Central memory CD8-positive, alpha-beta T cell (primary cell): ENCODE measurements around the gene TNFAIP8L2.
"Not testable (repeated sequence)": the region's sequence is repeated elsewhere in the genome, so short reads cannot be mapped to it uniquely, and the experiment has no call there.

Experiments used
- ATAC-seq: fragments of 150-1000 bp; cut with Tn5 transposase; replicated peaks from 2 replicates; pipeline ENCODE4 v1.10.0; 2022; ENCODE audit warnings: mild to moderate bottlenecking, moderate FRiP score, moderate number of reproducible peaks; ENCODE audit not compliant: poor library complexity, severe bottlenecking; ENCODE audit errors: extremely low read depth
- DNase-seq, 2 donors: peaks; one replicate each; pipeline ENCODE4 v3.0.0; 2021; ENCODE audit warnings: low spot score in 2 of 2
- H3K27ac Mint-ChIP-seq: one replicate; pipeline ENCODE4 v1.8.0; 2022; ENCODE audit warnings: low read depth, mild to moderate bottlenecking, moderate library complexity, mixed read lengths
- H3K27me3 Mint-ChIP-seq: one replicate; pipeline ENCODE4 v1.8.0; 2022; ENCODE audit warnings: mixed read lengths
- H3K36me3 Mint-ChIP-seq: one replicate; pipeline ENCODE4 v1.8.0; 2022; ENCODE audit warnings: mild to moderate bottlenecking, moderate library complexity, mixed read lengths; ENCODE audit not compliant: insufficient read depth
- H3K4me1 Mint-ChIP-seq: one replicate; pipeline ENCODE4 v1.8.0; 2022; ENCODE audit warnings: mixed read lengths
- H3K4me3 Mint-ChIP-seq: one replicate; pipeline ENCODE4 v1.8.0; 2022; ENCODE audit warnings: mild to moderate bottlenecking, moderate library complexity, mixed read lengths
- H3K9me3 Mint-ChIP-seq: one replicate; pipeline ENCODE4 v1.8.0; 2022; ENCODE audit warnings: mixed read lengths

The TNFAIP8L2 gene

DNA sequence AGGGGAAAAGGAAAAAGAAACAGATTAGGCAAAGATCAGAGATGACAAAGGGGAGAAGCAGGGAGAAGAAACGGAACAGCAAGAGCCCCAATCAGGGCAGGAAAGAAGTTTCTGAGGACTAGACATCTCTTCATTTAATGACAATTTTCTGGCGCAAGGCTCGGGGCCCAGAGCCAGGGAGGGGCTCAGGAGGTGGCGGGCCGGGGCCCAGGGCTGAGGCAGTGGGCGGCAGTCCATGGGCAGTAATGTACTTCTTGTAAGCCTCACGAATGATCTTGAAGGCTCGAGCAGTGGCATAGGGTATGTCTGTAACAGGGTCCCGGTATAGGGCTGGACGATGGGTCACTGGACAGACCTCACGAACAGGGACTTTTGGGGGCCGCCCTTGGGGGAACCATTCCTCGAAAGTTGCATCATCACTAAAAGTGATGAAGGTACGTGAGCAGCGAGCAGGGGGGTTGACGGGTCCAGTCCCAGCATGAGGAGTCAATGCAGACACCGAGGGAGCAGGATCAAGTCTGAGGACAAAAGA, 20.1 kb downstream of the TNFAIP8L2 start:
- H3K4me3 Mint-ChIP-seq = no peak overlapping the region
- peaks cover 7% of the 10 kb centered on the region for H3K4me1 Mint-ChIP-seq
- no peaks in the 10 kb centered on the region for H3K9me3 Mint-ChIP-seq
- no peaks in the 10 kb centered on the region for H3K27me3 Mint-ChIP-seq
- no peak overlapping the region for H3K27ac Mint-ChIP-seq
- H3K36me3 Mint-ChIP-seq = peaks cover 57% of the 10 kb centered on the region
- ATAC-seq (no peak), DNase-seq (no peak)

DNA sequence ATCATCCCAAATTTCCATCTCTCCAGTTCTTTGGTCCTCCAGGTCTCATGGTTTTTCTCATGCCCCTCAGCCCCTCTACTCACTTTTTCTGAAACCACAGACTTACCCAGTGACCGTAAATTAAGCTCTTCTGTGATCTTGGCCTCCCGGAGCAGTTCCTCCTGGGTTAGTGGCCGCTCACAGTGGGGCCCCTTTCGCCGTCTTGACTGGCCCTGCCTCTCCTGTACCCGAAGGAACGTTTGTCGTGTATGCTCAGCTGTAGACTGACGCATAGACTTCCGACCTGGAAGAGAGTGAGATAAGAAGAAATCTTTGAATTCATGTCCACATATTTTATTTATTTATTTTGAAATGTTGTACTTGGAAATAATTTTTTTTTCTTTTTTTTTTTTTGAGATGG, 27.8 kb downstream of the TNFAIP8L2 start:
- Mint-ChIP-seq H3K36me3 (peaks cover 56% of the 10 kb centered on the region), H3K27ac (no peak overlapping the region)

DNA sequence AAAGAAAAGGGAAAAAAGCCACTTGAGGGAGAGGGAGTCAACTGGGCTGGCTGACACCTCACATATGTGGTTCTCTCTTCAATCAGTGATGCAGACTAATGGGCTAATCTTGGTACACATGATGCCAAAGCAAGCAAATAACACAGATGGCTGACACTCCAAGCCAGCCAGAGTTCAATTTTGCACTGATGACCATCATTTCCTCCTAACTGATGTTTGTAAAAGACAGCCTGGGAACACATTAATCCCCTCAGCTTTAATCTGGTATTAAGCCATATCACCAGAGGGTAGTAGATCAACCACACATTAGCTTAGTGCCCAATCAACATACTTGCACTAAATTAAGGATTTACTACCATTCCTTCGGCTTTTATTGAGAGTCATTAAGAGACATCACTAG, 30.8 kb downstream of the TNFAIP8L2 start:
- Mint-ChIP-seq H3K4me1 (peaks cover 29% of the 10 kb centered on the region), H3K27me3 (no peaks in the 10 kb centered on the region), H3K36me3 (peaks cover 43% of the 10 kb centered on the region), H3K9me3 (no peaks in the 10 kb centered on the region), H3K4me3 (no peak overlapping the region), H3K27ac (no peak overlapping the region)
- ATAC-seq = no peak
- DNase-seq = no peak

More for the DNA sequence above, 27.8 kb downstream of the TNFAIP8L2 start:
- ATAC-seq = no peak
- no peak overlapping the region for H3K4me3 Mint-ChIP-seq
- DNase-seq = no peak
- peaks cover 17% of the 10 kb centered on the region for H3K4me1 Mint-ChIP-seq
- H3K27me3 Mint-ChIP-seq = no peaks in the 10 kb centered on the region
- no peaks in the 10 kb centered on the region for H3K9me3 Mint-ChIP-seq

DNA sequence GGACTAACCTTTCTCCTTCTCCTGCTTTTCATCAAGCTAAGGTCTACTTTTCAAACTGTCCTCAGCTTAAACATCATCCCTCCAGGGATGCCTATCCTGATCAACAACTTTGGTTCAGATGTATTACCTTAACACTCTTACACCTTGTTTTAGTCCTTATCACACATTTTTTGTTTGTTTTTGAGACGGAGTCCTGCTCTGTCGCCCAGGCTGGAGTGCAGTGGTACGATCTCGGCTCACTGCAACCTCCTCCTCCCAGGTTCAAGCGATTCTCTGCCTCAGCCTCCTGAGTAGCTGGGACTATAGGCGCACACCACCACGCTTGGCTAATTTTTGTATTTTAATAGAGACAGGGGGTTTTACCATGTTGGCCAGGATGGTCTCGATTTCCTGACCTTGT, 32.2 kb downstream of the TNFAIP8L2 start:
- Mint-ChIP-seq H3K27ac (peak overlapping the region; percentile 97), H3K4me1 (peaks cover 29% of the 10 kb centered on the region), H3K36me3 (peaks cover 31% of the 10 kb centered on the region), H3K4me3 (peak overlapping the region; percentile 100)
- not testable (repeated sequence) for H3K27me3 Mint-ChIP-seq, DNase-seq, ATAC-seq, H3K9me3 Mint-ChIP-seq

DNA sequence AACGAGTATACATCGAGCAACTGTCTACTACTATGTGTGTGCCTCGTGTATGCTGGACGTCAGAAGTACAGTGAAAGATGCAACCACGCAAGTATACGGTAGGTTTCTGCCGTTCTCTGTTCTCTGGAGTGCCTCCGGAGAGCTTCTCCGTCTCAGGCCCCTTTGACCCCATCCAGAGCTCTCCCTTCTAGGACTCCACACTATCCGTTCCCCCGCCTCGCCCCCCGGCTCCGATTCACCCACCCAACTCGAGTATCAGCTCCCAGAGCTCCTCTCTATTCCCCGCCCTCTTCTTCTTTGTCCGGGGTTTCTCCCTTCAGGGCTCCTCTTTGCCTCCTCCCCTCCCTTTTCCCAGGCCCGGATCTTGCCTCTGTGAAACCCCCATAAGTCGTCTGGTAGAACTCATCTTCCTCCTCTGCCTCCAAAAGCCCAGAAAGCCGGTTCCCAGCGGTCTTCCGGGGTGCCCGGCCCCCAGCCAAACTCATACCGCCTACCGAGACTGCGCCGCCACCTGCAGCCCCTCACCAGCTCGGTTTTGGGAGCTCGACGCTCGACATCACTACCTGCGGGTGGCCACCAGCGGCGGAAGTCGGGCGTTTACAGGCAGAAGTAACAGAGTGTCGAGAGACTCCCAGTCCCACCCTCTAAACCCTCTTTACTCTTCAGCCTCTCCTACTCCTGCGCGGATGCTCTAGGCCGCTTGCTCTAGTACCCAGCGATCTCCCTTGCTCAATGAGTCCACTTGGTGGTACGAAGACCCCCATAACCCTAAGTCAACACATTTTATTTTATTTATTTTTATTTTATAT, 33.4 kb downstream of the TNFAIP8L2 start, which contains the start of gene VPS72:
Gene VPS72 (minus strand): TSS at position 561 of the 809 bp plus-strand sequence. CDS start 76 bp downstream, at position 485.
- ATAC-seq (peak; percentile 97), DNase-seq (peak; percentile 58 to 69)
- Mint-ChIP-seq H3K27ac (peak within 1 kb of the TSS; percentile 97), H3K27me3 (no peaks in the 10 kb centered on the region), H3K4me3 (peak within 1 kb of the TSS; percentile 100), H3K36me3 (peaks cover 20% of the 10 kb centered on the region), H3K9me3 (no peaks in the 10 kb centered on the region), H3K4me1 (peaks cover 29% of the 10 kb centered on the region)

- H3K27me3 Mint-ChIP-seq = no peaks in the 10 kb centered on the region
- H3K4me1 Mint-ChIP-seq = peaks cover 34% of the 10 kb centered on the region
- ATAC-seq (no peak), DNase-seq (no peak)
- no peak overlapping the region for H3K4me3 Mint-ChIP-seq
- H3K9me3 Mint-ChIP-seq = no peaks in the 10 kb centered on the region
- H3K27ac Mint-ChIP-seq = no peak overlapping the region
- peaks cover 11% of the 10 kb centered on the region for H3K36me3 Mint-ChIP-seq
These were observed 35.6 kb downstream of the TNFAIP8L2 start for GRCh38 chr1:151192047-151192446.

GRCh38 chr1:151193304-151193703, 36.9 kb downstream of the TNFAIP8L2 start:
- ATAC-seq (no peak), DNase-seq (no peak)
- Mint-ChIP-seq H3K4me3 (no peak overlapping the region), H3K9me3 (no peaks in the 10 kb centered on the region), H3K27me3 (no peaks in the 10 kb centered on the region), H3K27ac (no peak overlapping the region), H3K36me3 (peaks cover 15% of the 10 kb centered on the region), H3K4me1 (peaks cover 33% of the 10 kb centered on the region)

- Mint-ChIP-seq H3K9me3 (no peaks in the 10 kb centered on the region), H3K4me3 (no peak overlapping the region), H3K27me3 (no peaks in the 10 kb centered on the region), H3K36me3 (peaks cover 20% of the 10 kb centered on the region), H3K27ac (no peak overlapping the region), H3K4me1 (peaks cover 33% of the 10 kb centered on the region)
- no peak for DNase-seq
- ATAC-seq = no peak
These were observed 37.4 kb downstream of the TNFAIP8L2 start for GRCh38 chr1:151193856-151194255.

DNA sequence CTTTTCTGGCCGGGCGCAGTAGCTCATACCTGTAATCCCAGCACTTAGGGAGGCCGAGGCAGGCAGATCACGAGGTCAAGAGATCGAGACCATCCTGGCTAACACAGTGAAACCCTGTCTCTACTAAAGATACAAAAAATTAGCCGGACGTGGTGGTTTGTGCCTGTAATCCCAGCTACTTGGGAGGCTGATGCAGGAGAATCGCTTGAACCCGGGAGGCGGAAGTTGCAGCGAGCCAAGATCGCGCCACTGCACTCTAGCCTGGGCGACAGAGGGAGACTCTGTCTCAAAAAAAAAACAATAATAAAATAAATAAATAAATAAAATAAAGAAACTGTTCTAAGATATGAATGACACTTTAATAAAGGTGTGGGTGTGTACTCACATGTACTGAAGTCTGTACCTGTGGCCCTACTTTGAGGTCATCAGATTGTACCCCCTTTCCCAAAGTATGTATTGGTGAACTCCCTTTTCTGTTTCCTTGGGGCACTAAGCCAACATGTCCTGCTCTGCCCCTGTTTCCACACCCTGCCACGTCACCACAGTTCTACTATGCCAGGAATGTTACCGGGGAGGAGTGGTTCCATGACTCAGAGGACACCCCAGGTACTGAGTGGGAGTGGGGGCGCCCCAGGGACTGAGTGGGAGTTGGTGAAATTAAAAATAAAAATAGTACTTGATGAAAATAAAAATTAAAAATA, 38.6 kb downstream of the TNFAIP8L2 start:
- not testable (repeated sequence) for H3K9me3 Mint-ChIP-seq, H3K4me3 Mint-ChIP-seq

DNA sequence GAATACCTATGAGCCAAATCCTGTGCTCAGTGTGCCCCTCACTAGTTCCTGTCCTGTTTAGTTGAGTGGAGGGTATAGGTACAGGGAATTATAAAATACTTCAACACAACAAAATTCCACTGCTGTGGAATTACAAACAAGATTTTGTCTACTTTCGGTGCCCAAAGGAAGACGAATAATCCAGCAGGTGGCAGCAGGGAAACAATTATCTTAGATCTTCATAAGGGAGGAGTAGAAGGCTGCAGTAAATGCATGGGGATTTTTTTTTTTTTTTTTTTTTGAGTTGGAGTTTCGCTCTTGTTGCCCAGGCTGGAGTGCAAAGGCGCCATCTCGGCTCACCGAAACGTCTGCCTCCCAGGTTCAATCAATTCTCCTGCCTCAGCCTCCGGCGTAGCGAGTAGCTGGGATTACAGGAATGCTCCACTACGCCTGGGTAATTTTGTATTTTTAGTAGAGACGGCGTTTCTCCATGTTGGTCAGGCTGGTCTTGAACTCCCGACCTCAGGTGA, 39.9 kb downstream of the TNFAIP8L2 start:
- no peak overlapping the region for H3K27ac Mint-ChIP-seq
- peak overlapping the region; percentile 41 for H3K4me3 Mint-ChIP-seq
- peaks cover 33% of the 10 kb centered on the region for H3K4me1 Mint-ChIP-seq
- H3K27me3 Mint-ChIP-seq = no peaks in the 10 kb centered on the region
- H3K9me3 Mint-ChIP-seq = no peaks in the 10 kb centered on the region
- peak in 1 of 2 donors; percentile 37 for DNase-seq
- H3K36me3 Mint-ChIP-seq = peaks cover 21% of the 10 kb centered on the region
- no peak for ATAC-seq

More for the DNA sequence above, 38.6 kb downstream of the TNFAIP8L2 start:
- peaks cover 35% of the 10 kb centered on the region for H3K4me1 Mint-ChIP-seq
- not testable (repeated sequence) for ATAC-seq, DNase-seq, H3K27ac Mint-ChIP-seq, H3K27me3 Mint-ChIP-seq
- H3K36me3 Mint-ChIP-seq = peaks cover 22% of the 10 kb centered on the region

DNA sequence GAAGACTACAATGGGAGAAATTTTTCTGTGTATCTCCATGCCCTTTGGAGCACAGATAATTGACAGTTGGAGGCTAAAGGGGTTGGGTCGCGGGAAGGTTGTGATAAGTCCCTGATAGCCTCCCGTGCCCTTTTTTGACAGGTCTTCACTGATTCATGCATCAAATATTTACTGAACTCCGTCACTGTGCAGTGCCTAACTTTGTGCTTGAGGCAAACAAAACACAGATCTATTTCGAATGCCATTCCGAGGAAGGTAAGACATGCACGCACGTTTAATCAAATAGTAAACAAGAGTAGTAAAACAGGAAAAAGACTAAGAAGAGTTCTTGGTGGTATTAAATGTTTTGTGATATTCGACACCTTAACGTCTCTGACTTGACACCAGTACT, 41.4 kb downstream of the TNFAIP8L2 start:
- Mint-ChIP-seq H3K4me3 (peak overlapping the region; percentile 100), H3K4me1 (peaks cover 37% of the 10 kb centered on the region), H3K9me3 (no peaks in the 10 kb centered on the region), H3K27me3 (no peaks in the 10 kb centered on the region), H3K27ac (peak overlapping the region; percentile 100), H3K36me3 (peaks cover 23% of the 10 kb centered on the region)
- ATAC-seq = no peak
- DNase-seq = no peak

DNA sequence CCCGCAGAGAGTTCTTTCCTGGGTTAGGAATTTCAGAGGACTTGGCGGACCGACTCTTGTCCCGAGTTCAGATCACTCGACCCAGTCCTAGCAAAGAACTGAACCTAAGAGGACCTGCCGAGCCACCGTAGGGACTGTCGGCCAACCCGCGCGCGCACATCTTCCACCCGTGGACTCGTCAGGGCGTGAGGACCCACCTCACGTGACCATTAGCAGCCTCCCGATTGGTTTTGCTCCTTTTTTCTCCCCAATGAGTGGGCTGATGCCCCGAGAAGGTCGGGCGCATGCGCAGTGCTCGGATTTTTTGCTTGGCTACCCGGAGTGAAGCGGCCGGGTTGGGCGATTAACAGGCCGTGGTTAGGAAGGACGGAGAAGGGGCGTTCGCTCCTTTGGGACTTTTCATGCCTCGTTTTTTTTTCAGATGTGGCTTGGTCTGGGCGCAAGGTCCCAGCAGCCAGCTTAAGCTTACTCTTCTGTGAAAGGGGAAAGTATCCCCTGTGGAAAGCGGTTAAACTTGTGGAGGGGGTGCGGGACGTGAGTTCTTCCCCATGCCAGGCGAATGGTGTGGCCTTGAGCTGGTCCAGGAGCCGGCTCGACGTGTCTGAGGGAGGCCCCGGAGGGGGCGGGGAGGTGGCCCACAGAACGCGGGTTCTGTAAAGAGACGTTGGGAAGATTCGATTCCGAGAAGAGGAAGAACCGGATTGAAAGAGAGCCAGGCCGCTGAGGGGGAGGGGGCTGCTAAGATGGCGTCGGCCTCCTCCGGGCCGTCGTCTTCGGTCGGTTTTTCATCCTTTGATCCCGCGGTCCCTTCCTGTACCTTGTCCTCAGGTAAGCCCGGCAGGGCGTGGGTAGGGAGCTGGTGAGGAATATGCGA, 42.0 kb downstream of the TNFAIP8L2 start, which contains the start of gene PIP5K1A:
Gene PIP5K1A (plus strand): TSS at position 299 of the 874 bp plus-strand sequence. CDS start 445 bp downstream, at position 744.
- peak; percentile 94 to 97 for DNase-seq
- H3K27ac Mint-ChIP-seq = peak within 1 kb of the TSS; percentile 100
- H3K4me3 Mint-ChIP-seq = peak within 1 kb of the TSS; percentile 100
- ATAC-seq = peak; percentile 97
- peaks cover 27% of the 10 kb centered on the region for H3K36me3 Mint-ChIP-seq
- peaks cover 37% of the 10 kb centered on the region for H3K4me1 Mint-ChIP-seq
- H3K27me3 Mint-ChIP-seq = no peaks in the 10 kb centered on the region
- no peaks in the 10 kb centered on the region for H3K9me3 Mint-ChIP-seq
